Umbilical cord (tissue), 2 donors: ENCODE measurements around the gene ZNF609. TPM values are rescaled to one million over a fixed set of nuclear protein-coding genes. Genes with fewer than 3 reads are reported as not detected.

Experiments
- DNase-seq: peaks from one replicate; pipeline ENCODE4 v3.0.0-alpha.2; 2015; ENCODE audit warnings: low spot score
- total RNA-seq: library from RNA; depleted of rRNA; stranded (reverse); fragments of >200 nt; gene quantifications from one replicate; pipeline ENCODE4 v1.2.3, GENCODE V29; 2014; ENCODE audit warnings: low replicate concordance; ENCODE audit not compliant: insufficient read depth

ZNF609 gene
- total RNA-seq, 1 donor from 2014 or later, result 14.4 TPM

DNA sequence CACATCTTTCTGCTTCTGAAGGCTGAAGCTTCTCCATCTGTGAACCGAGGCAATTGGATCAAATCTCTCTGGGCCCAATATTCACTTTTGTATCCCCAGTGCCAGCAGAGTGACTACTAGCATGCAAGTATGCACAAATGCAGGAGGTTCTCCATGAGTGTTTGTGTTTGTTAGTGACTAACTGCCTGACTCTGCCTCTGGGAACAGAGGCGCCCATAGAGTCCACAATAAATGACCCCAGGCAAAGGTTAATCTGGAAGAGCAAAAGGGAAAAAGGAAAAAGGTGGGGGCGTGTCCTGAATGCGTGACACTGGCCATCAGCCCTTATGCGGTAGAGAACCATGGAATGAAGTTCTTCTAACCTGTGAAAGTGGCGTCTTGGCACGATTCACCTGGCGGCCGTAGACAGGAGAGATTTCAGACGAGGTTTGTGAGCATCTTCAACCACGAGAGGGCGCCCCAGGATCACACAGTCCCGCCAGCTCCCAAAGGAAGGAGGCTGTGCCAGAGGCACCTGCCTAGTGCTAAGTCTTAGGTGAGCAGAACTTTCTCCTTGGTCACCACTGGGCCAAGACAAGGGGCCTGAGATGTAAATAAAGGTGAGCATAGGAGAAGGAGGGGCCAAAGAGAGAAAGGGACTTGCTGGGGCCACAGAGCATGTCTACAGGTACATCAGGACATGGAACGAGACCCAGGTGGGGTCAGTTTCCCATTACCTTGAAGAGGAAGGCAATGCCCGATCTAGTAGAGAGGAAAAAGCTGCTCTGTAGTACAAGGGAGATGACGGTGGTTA, 270.8 kb downstream of the ZNF609 start:
- peak; percentile 81 for DNase-seq

DNA sequence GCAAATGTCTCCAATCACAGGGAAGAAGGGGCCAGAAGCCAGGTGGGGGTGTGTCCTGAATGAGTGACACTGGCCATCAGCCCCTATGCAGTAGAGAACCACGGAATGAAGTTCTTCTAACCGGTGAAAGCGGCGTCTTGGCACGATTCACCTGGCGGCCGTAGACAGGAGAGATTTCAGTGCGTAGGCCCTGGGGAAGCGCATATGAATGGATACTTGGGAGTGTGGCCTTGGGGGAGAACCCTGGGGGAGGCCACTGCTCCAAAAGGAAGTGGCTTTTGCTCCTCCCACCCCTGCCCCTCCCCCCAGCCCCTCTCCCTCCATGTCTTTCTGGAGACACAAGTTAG, 271.4 kb downstream of the ZNF609 start:
- no peak for DNase-seq

- no peak for DNase-seq
Observed at GRCh38 chr15:64732156-64732860, 271.9 kb downstream of the ZNF609 start.

Other genes with a start within 250 kb of the ZNF609 start
- 23.6 TPM for gene CSNK1G1, start 104.4 kb upstream of the ZNF609 start, total RNA-seq
- 9.1 TPM for gene PCLAF, start 79.1 kb upstream of the ZNF609 start, total RNA-seq
- gene TRIP4, start 72.7 kb upstream of the ZNF609 start, total RNA-seq, result 13.5 TPM